A673 (cell line): ENCODE results near the gene TEX2. TPM values are rescaled to one million over a fixed set of nuclear protein-coding genes. Genes with fewer than 3 reads are reported as not detected.

Experiments used
- BruUV-seq: library from RNA; stranded (reverse); fragments of 400-500 nt; replicated peaks from 2 replicates; lab custom pipeline; 2021; lab: Mats Ljungman, UMichigan
- CTCF ChIA-PET: fragments of 300-600 bp; sonication (Branson Sonifier 250); formaldehyde crosslinking; loops from one replicate; lab custom pipeline; 2022; ENCODE audit warnings: antibody characterized with exemption; lab: Charles Lee
- POLR2A ChIA-PET: fragments of 300-600 bp; sonication (Branson Sonifier 250); formaldehyde crosslinking; loops from one replicate; lab custom pipeline; 2022; ENCODE audit warnings: antibody characterized with exemption; ENCODE audit not compliant: low non-redundant PET; lab: Charles Lee
- DNase-seq: peaks from one replicate; pipeline ENCODE4 v3.0.0-alpha.2; 2015; ENCODE audit warnings: low spot score
- H3K27ac ChIP-seq: fragments of 200-600 bp; sonication (generic); 2 replicates; pipeline ENCODE4 v1.5.1; 2016; ENCODE audit warnings: mixed run types, low read depth, mild to moderate bottlenecking, mixed read lengths, antibody characterized with exemption, low read length; ENCODE audit not compliant: poor library complexity, severe bottlenecking
- H3K27me3 ChIP-seq: fragments of 200-600 bp; sonication (generic); replicated peaks from 2 replicates; pipeline ENCODE4 v1.6.1; 2017; ENCODE audit warnings: mixed run types, low read depth, mild to moderate bottlenecking, mixed read lengths, antibody characterized with exemption, low read length; ENCODE audit not compliant: insufficient read depth, poor library complexity
- H3K36me3 ChIP-seq: fragments of 200-600 bp; sonication (generic); 2 replicates; pipeline ENCODE4 v1.6.1; 2016; ENCODE audit warnings: mixed run types, mild to moderate bottlenecking, mixed read lengths, antibody characterized with exemption, low read length; ENCODE audit not compliant: insufficient read depth, poor library complexity, severe bottlenecking
- H3K4me1 ChIP-seq: fragments of 200-600 bp; sonication (generic); 2 replicates; pipeline ENCODE4 v1.6.1; 2017; ENCODE audit warnings: mixed run types, mild to moderate bottlenecking, mixed read lengths, antibody characterized with exemption, low read length; ENCODE audit not compliant: insufficient read depth, poor library complexity, severe bottlenecking
- H3K4me3 ChIP-seq: fragments of 200-600 bp; sonication (generic); 2 replicates; pipeline ENCODE4 v1.5.1; 2016; ENCODE audit warnings: low read depth, mixed run types, mild to moderate bottlenecking, mixed read lengths, low read length; ENCODE audit not compliant: poor library complexity, severe bottlenecking
- H3K9me3 ChIP-seq: fragments of 200-600 bp; sonication (generic); 2 replicates; pipeline ENCODE4 v1.6.1; 2016; ENCODE audit warnings: mixed run types, low read depth, mild to moderate bottlenecking, mixed read lengths, antibody characterized with exemption, low read length; ENCODE audit not compliant: poor library complexity, severe bottlenecking
- EZH2 ChIP-seq: fragments of 200-600 bp; sonication (generic); IDR thresholded peaks from 2 replicates; pipeline ENCODE4 v1.6.1; 2017; ENCODE audit warnings: borderline replicate concordance, low read depth, mild to moderate bottlenecking, mixed read lengths, antibody characterized with exemption, low read length; ENCODE audit not compliant: poor library complexity, severe bottlenecking
- intact Hi-C: fragments of 100-400 bp; cut with micrococcal nuclease; formaldehyde crosslinking; loops from one replicate; pipeline ENCODE4 v1.10.0; 2022; ENCODE audit not compliant: unreplicated experiment
- total RNA-seq: library from RNA; stranded (reverse); gene quantifications from 2 replicates; pipeline ENCODE4 v1.2.3, GENCODE V29; 2021
- TF ChIP-seq, protein P1 (sequence below): fragments of 300-800, 200-600 bp; sonication (generic); conservative IDR thresholded peaks from 2 replicates; pipeline ENCODE4 v1.5.1; 2017; ENCODE audit warnings: low read depth, mild to moderate bottlenecking, antibody characterized with exemption, low read length, moderate library complexity, mixed read lengths

Gene TEX2
- total RNA-seq, 1 experiment from 2014 or later: 16.1 TPM

DNA sequence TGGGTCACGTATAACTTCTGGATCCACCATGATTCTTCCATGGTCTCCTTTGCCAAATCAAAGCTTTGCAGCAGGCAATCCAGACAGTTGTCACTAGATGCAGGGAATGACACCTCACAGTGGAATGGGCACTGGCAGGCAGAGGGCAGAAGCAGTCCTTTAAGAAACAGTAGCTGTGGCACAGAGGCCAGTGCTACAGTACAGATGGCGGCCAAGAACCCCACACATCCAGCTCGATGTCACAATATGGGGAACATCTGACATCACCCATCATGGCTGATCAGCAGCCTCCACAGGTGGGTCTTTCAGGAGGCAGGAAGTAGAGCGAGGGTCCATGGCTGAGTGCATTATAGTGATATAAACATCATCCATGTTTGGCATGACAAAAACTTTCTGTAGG, 114.4 kb downstream of the TEX2 start:
- Histone ChIP-seq H3K4me1 (peaks cover 4% of the 10 kb centered on the region), H3K9me3 (no peaks in the 10 kb centered on the region), H3K4me3 (no peak overlapping the region), H3K36me3 (peaks cover 16% of the 10 kb centered on the region), H3K27me3 (no peaks in the 10 kb centered on the region), H3K27ac (peak overlapping the region; percentile 94)
- ChIA-PET CTCF (interaction anchor here (0.5 kb wide), 1 partner anchor 155 kb away, joined by 5 read pairs; no protein-coding TSS in a partner anchor), POLR2A (no interaction called here)
- TF ChIP-seq, protein P1, sequence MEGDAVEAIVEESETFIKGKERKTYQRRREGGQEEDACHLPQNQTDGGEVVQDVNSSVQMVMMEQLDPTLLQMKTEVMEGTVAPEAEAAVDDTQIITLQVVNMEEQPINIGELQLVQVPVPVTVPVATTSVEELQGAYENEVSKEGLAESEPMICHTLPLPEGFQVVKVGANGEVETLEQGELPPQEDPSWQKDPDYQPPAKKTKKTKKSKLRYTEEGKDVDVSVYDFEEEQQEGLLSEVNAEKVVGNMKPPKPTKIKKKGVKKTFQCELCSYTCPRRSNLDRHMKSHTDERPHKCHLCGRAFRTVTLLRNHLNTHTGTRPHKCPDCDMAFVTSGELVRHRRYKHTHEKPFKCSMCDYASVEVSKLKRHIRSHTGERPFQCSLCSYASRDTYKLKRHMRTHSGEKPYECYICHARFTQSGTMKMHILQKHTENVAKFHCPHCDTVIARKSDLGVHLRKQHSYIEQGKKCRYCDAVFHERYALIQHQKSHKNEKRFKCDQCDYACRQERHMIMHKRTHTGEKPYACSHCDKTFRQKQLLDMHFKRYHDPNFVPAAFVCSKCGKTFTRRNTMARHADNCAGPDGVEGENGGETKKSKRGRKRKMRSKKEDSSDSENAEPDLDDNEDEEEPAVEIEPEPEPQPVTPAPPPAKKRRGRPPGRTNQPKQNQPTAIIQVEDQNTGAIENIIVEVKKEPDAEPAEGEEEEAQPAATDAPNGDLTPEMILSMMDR: peak; percentile 30; the same call in 1 of the 2 replicates
- no peak for TF ChIP-seq EZH2
- intact Hi-C loops: loop anchor here (1.0 to 5.0 kb wide), 2 partner anchors 114 to 134 kb away; partner anchors contain the start of gene TEX2
- no TSS peak for BruUV-seq
- DNase-seq: peak; percentile 39

DNA sequence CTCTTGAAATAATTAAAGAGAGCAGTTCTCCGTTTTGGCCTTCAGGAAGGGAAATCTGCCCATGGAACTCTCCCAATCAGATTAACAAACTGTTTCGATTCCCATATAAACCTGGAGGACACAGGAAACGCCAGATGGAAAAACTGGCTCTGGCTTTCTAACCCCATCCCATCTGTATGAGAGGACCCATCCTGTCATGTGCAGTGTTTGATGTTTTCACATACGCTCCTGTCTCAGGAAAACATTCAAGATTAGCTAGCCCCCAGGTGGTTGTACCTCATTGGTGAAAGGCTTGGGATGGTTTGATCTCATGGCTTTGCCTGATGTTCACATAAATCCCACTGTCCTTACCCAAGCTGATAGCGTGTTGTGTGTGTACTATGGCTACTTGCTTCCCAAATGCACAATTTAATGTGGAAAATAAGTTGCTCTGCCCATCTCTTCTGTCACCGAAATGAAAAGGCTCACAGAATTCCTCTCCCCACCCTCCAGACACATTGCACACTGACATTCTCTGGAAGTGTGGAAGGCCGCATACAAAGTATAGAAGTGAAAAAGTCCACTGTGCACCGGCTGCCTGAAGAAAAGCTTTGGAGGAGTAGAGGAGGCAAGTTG, 114.9 kb downstream of the TEX2 start:
- peaks cover 4% of the 10 kb centered on the region for H3K4me1 ChIP-seq
- TF ChIP-seq, protein P1: no peak
- no peak for TF ChIP-seq EZH2
- H3K36me3 ChIP-seq: peaks cover 16% of the 10 kb centered on the region
- DNase-seq: peak; percentile 41
- CTCF ChIA-PET: interaction anchor here (0.5 to 0.7 kb wide), 2 partner anchors 15 to 155 kb away, joined by 4 to 5 read pairs; no protein-coding TSS in a partner anchor
- no peak overlapping the region for H3K4me3 ChIP-seq
- H3K9me3 ChIP-seq: no peaks in the 10 kb centered on the region
- H3K27ac ChIP-seq: peak overlapping the region; percentile 94
- H3K27me3 ChIP-seq: no peaks in the 10 kb centered on the region
- POLR2A ChIA-PET: no interaction called here
- TSS peak; percentile 21 for BruUV-seq
- intact Hi-C loops: loop anchor here (1.0 to 5.0 kb wide), 2 partner anchors 114 to 134 kb away; partner anchors contain the start of gene TEX2

DNA sequence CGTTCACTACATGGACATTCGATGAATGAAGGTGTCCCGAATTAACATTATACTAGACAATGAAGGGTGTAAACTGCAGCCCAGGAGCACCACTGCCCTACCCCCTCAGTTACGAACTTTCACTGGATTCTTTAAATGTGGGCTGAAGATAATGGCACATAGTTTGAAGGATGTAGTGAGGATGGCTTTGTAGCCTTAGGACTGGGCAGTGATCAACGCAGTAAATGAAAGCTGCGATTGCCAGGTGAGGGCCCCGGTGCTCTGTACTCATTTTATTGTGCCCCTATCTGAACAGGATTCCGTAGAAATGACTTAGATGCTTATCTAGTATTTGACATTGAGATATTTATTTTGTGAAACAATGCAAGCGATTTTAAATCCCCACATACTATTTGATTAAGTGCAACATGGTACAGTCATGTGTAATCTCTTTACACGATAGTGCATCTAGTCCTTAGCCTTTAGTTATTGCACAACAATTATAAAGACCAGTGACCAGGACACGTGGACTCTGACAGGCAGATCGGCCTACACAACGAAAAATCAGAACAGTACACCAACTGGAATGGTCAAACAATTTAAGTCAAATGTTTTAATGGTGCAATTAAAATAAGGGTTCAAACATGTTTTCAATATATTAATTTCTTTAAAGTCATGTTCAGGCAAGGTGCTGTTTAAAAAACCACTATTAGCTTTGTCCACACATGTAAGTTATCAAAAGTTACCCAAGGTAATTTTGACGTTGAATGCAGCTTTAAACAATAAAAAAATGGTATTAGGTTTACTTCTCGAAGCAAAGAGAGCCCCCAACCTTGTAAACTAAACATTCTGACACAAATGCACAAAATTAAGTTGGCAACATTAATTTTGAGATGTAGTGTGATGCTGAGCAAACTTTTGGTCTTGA, 115.7 kb downstream of the TEX2 start:
- peaks cover 16% of the 10 kb centered on the region for H3K36me3 ChIP-seq
- DNase-seq: peak; percentile 37
- no TSS peak for BruUV-seq

More for the DNA sequence above, 115.7 kb downstream of the TEX2 start:
- Histone ChIP-seq H3K4me3 (peak overlapping the region; percentile 80), H3K9me3 (no peaks in the 10 kb centered on the region), H3K27ac (peak overlapping the region; percentile 94), H3K4me1 (peaks cover 4% of the 10 kb centered on the region), H3K27me3 (no peaks in the 10 kb centered on the region)
- ChIA-PET POLR2A (no interaction called here), CTCF (interaction anchor here (0.7 kb wide), 1 partner anchor 14 kb away, joined by 4 read pairs; no protein-coding TSS in a partner anchor)
- intact Hi-C loops: loop anchor here (1.0 to 5.0 kb wide), 2 partner anchors 115 to 135 kb away; partner anchors contain the start of gene TEX2
- TF ChIP-seq, protein P1: no peak
